Activated B cell treated with CpG ODN at 0.5 μM for 24 hours (primary cell): ENCODE results near the gene NDOR1. TPM values are rescaled to one million over a fixed set of nuclear protein-coding genes. Genes with fewer than 3 reads are reported as not detected.

Source experiments
- ATAC-seq: fragments of 200-7000 bp; cut with Tn5 transposase; one replicate; pipeline ENCODE4 v1.10.0; 2021; ENCODE audit warnings: low read depth, mild to moderate bottlenecking, moderate library complexity
- CTCF ChIA-PET: fragments of 350-600 bp; sonication (Branson Sonifier 250); formaldehyde crosslinking; loops from one replicate; lab custom pipeline; 2021; ENCODE audit warnings: antibody characterized with exemption; lab: Charles Lee
- POLR2A ChIA-PET: fragments of 350-600 bp; sonication (Branson Sonifier 250); formaldehyde crosslinking; loops from one replicate; lab custom pipeline; 2021; ENCODE audit warnings: antibody characterized with exemption; lab: Charles Lee
- DNase-seq: peaks from one replicate; pipeline ENCODE4 v3.0.0; 2022
- H3K27ac Mint-ChIP-seq: one replicate; pipeline ENCODE4 v1.8.0; 2020; ENCODE audit warnings: mixed read lengths
- H3K27me3 Mint-ChIP-seq: one replicate; pipeline ENCODE4 v1.8.0; 2021; ENCODE audit warnings: mixed read lengths
- H3K36me3 Mint-ChIP-seq: one replicate; pipeline ENCODE4 v1.8.0; 2021; ENCODE audit warnings: low read depth, mixed read lengths
- H3K4me1 Mint-ChIP-seq: one replicate; pipeline ENCODE4 v1.8.0; 2021; ENCODE audit warnings: mixed read lengths
- H3K4me3 Mint-ChIP-seq: one replicate; pipeline ENCODE4 v1.8.0; 2020; ENCODE audit warnings: mild to moderate bottlenecking, mixed read lengths
- H3K9me3 Mint-ChIP-seq: one replicate; pipeline ENCODE4 v1.8.0; 2020; ENCODE audit warnings: mixed read lengths
- CTCF ChIP-seq: fragments of 200-600 bp; IDR thresholded peaks from one replicate; pipeline ENCODE4 v1.8.0; 2022; ENCODE audit warnings: antibody characterized with exemption, mild to moderate bottlenecking
- intact Hi-C: fragments of 100-400 bp; cut with micrococcal nuclease; formaldehyde crosslinking; loops from one replicate; pipeline ENCODE4 v1.15.1; 2024
- total RNA-seq: library from RNA; stranded (reverse); gene quantifications from 2 replicates; pipeline ENCODE4 v1.2.3, GENCODE V29; 2022

Gene NDOR1
- total RNA-seq, 1 donor from 2014 or later, result 38.7 TPM

- no peak for TF ChIP-seq CTCF
- peak; percentile 26 for ATAC-seq
- ChIA-PET CTCF (no interaction called here), POLR2A (interaction anchor here (0.6 to 1.2 kb wide), 2 partner anchors 39 to 69 kb away, joined by 3 to 9 read pairs; no protein-coding TSS in a partner anchor)
- intact Hi-C loops, result loop anchor here (5.0 to 10.0 kb wide), 2 partner anchors 41 to 324 kb away; partner anchors contain the start of genes AJM1 and PHPT1
- peak overlapping the region; percentile 38 for H3K4me3 Mint-ChIP-seq
- H3K27ac Mint-ChIP-seq, result no peak overlapping the region
- H3K27me3 Mint-ChIP-seq, result peaks cover 16% of the 10 kb centered on the region
- H3K36me3 Mint-ChIP-seq, result no peaks in the 10 kb centered on the region
- H3K4me1 Mint-ChIP-seq, result peaks cover 8% of the 10 kb centered on the region
- no peak for DNase-seq
- no peaks in the 10 kb centered on the region for H3K9me3 Mint-ChIP-seq
These were observed 37.0 kb upstream of the NDOR1 start for GRCh38 chr9:137168573-137168903.

- Mint-ChIP-seq H3K4me3 (peak overlapping the region; percentile 66), H3K27ac (no peak overlapping the region), H3K4me1 (peaks cover 8% of the 10 kb centered on the region), H3K36me3 (no peaks in the 10 kb centered on the region), H3K9me3 (no peaks in the 10 kb centered on the region), H3K27me3 (peaks cover 16% of the 10 kb centered on the region)
- CTCF ChIA-PET, result no interaction called here
- POLR2A ChIA-PET, result interaction anchor here (0.8 to 1.2 kb wide), 2 partner anchors 40 to 42 kb away, joined by 3 to 4 read pairs; no protein-coding TSS in a partner anchor
- DNase-seq, result no peak
- ATAC-seq, result peak; percentile 26
- no peak for TF ChIP-seq CTCF
- intact Hi-C loops, result loop anchor here (5.0 to 10.0 kb wide), 2 partner anchors 42 to 324 kb away; partner anchors contain the start of genes AJM1 and PHPT1
These were observed 36.3 kb upstream of the NDOR1 start for GRCh38 chr9:137168904-137169856.

- H3K27me3 Mint-ChIP-seq, result peaks cover 16% of the 10 kb centered on the region
- DNase-seq (no peak), ATAC-seq (no peak)
- peak within 1 kb of the TSS; percentile 66 for H3K4me3 Mint-ChIP-seq
- H3K4me1 Mint-ChIP-seq, result peaks cover 8% of the 10 kb centered on the region
- POLR2A ChIA-PET, result interaction anchor here (0.8 to 1.2 kb wide), 2 partner anchors 41 to 42 kb away, joined by 3 to 4 read pairs; no protein-coding TSS in a partner anchor
- H3K36me3 Mint-ChIP-seq, result no peaks in the 10 kb centered on the region
- no peak within 1 kb of the TSS for H3K27ac Mint-ChIP-seq
- H3K9me3 Mint-ChIP-seq, result no peaks in the 10 kb centered on the region
- TF ChIP-seq CTCF, result no peak
- intact Hi-C loops, result loop anchor here (5.0 to 10.0 kb wide), 2 partner anchors 43 to 325 kb away; partner anchors contain the start of genes AJM1 and PHPT1
- CTCF ChIA-PET, result no interaction called here
These were observed 35.6 kb upstream of the NDOR1 start, which contains the start of gene LRRC26 for GRCh38 chr9:137169896-137170358. TSS of gene LRRC26 (minus strand) at chr9:137170051. CDS start at chr9:137169943, 108 bp downstream.

- Mint-ChIP-seq H3K9me3 (no peaks in the 10 kb centered on the region), H3K4me3 (no peak overlapping the region), H3K27me3 (peaks cover 11% of the 10 kb centered on the region), H3K36me3 (no peaks in the 10 kb centered on the region), H3K27ac (no peak overlapping the region), H3K4me1 (peaks cover 8% of the 10 kb centered on the region)
- DNase-seq (no peak), ATAC-seq (no peak)
- CTCF ChIA-PET, result no interaction called here
- no peak for TF ChIP-seq CTCF
- POLR2A ChIA-PET, result interaction anchor here (0.8 kb wide), 1 partner anchor 70 kb away, joined by 3 read pairs; the partner anchor contains the start of gene TUBB4B
- intact Hi-C loops, result no loop called here
These were observed 34.9 kb upstream of the NDOR1 start for GRCh38 chr9:137170486-137171148.
